Thyroid gland (tissue), 4 donors: ENCODE measurements around the gene ARNT2. TPM values are rescaled to one million over a fixed set of nuclear protein-coding genes. Genes with fewer than 3 reads are reported as not detected.

Experiments
- DNase-seq, 2 donors: peaks; one replicate each; pipeline ENCODE4 v3.0.0-alpha.2; 2019
- H3K27ac ChIP-seq, 3 donors: fragments of 200-600 bp; sonication (generic); 1 replicate in 2 of 3; 2 replicates in 1 of 3; pipeline ENCODE4 v1.5.1; 2016 to 2019; ENCODE audit warnings: mild to moderate bottlenecking in 1 of 3, moderate library complexity in 1 of 3
- H3K27me3 ChIP-seq: fragments of 200-600 bp; sonication (generic); one replicate; pipeline ENCODE4 v1.5.1; 2019
- H3K36me3 ChIP-seq, 2 donors: fragments of 200-600 bp; sonication (generic); one replicate each; pipeline ENCODE4 v1.5.1; 2016 to 2019
- H3K4me1 ChIP-seq, 2 donors: fragments of 200-600 bp; sonication (generic); one replicate each; pipeline ENCODE4 v1.5.1; 2017 to 2019
- H3K4me3 ChIP-seq, 3 donors: fragments of 200-600 bp; sonication (generic); replicated peaks in 1 of 3; 1 replicate in 2 of 3; 2 replicates in 1 of 3; pipeline ENCODE4 v1.5.1; 2016; ENCODE audit warnings: mild to moderate bottlenecking in 1 of 3
- H3K9me3 ChIP-seq: fragments of 200-600 bp; sonication (generic); one replicate; pipeline ENCODE4 v1.5.1; 2017
- CTCF ChIP-seq, 6 experiments: fragments of 200-600 bp in 3 of 6; fragments of 450-650 bp in 3 of 6; sonication (generic) in 3 of 6; IDR thresholded peaks; one replicate each; pipeline ENCODE4 v1.5.1; 2016 to 2019; ENCODE audit warnings: antibody characterized with exemption in 6 of 6, mild to moderate bottlenecking in 2 of 6, inconsistent platforms in 1 of 6, moderate library complexity in 1 of 6
- POLR2A ChIP-seq, 2 donors: fragments of 450-650 bp; IDR thresholded peaks; one replicate each; pipeline ENCODE4 v1.6.1; 2017; ENCODE audit warnings: antibody characterized with exemption in 2 of 2, mild to moderate bottlenecking in 2 of 2, moderate library complexity in 1 of 2
- WGBS, 2 donors: methylation state at CpG; one replicate each; pipeline ENCODE4 v1.1.5; 2017; 5-methylcytosine and 5-hydroxymethylcytosine counted together
- intact Hi-C: fragments of 100-400 bp; cut with DNase I; formaldehyde crosslinking; loops from one replicate; pipeline ENCODE4 v1.15.1; 2023
- total RNA-seq, 4 donors: library from RNA; depleted of rRNA; stranded (reverse); fragments of >200 nt; gene quantifications; one replicate each; pipeline ENCODE4 v1.2.3, GENCODE V29; 2016

Gene ARNT2
- total RNA-seq, 4 donors from 2014 or later, result 9.4 to 19.1 (median 13.8) TPM

DNA sequence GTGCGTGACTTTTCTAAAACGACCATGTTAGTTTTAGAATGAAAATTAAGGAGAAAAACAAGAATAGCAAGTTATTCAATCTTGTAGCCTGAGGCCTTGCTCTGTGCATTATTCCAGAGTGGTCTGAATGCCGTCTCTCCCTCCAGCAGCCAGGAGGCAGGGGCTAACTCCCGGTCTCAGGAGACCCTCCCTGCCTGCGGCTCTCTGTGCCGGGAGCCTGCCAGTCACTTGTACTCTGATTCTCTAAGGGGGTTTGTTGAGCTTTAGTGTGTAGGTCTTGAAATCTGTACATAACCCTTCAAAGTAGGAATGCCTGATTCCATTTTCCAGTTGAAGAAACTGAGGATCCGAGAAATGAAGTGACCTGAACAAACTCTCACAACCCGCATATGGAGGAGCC, 97.3 kb downstream of the ARNT2 start:
- Histone ChIP-seq H3K9me3 (no peaks in the 10 kb centered on the region), H3K36me3 (no peaks in the 10 kb centered on the region), H3K27ac (no peak overlapping the region), H3K4me3 (no peak overlapping the region), H3K4me1 (no peaks in the 10 kb centered on the region), H3K27me3 (no peaks in the 10 kb centered on the region)
- TF ChIP-seq POLR2A (IDR thresholded peaks at IDR 0.05) (no peak), CTCF (IDR thresholded peaks at IDR 0.05) (no peak)
- no peak for DNase-seq
- 79 to 88% methylated on average over 8 of the region's 8 CpGs for WGBS, 2 donors
- intact Hi-C loops, result no loop called here

GRCh38 chr15:80502782-80503181, 98.6 kb downstream of the ARNT2 start:
- no peaks in the 10 kb centered on the region for H3K36me3 ChIP-seq
- no peaks in the 10 kb centered on the region for H3K4me1 ChIP-seq
- DNase-seq, result peak in 1 of 2 donors; percentile 8
- intact Hi-C loops, result no loop called here
- 71 to 74% methylated on average over 3 of the region's 3 CpGs for WGBS, 2 donors
- TF ChIP-seq POLR2A (IDR thresholded peaks at IDR 0.05), result no peak
- TF ChIP-seq CTCF (IDR thresholded peaks at IDR 0.05), result no peak
- H3K9me3 ChIP-seq, result no peaks in the 10 kb centered on the region
- H3K4me3 ChIP-seq, result no peak overlapping the region
- H3K27ac ChIP-seq, result no peak overlapping the region
- no peaks in the 10 kb centered on the region for H3K27me3 ChIP-seq

- intact Hi-C loops, result no loop called here
- Histone ChIP-seq H3K36me3 (no peaks in the 10 kb centered on the region), H3K27ac (no peak overlapping the region), H3K4me3 (no peak overlapping the region), H3K4me1 (no peaks in the 10 kb centered on the region), H3K27me3 (no peaks in the 10 kb centered on the region), H3K9me3 (no peaks in the 10 kb centered on the region)
- DNase-seq, result no peak
- WGBS, 2 donors, result 79 to 90% methylated on average over 10 to 11 of the region's 11 CpGs
- TF ChIP-seq POLR2A (IDR thresholded peaks at IDR 0.05), result no peak
- no peak for TF ChIP-seq CTCF (IDR thresholded peaks at IDR 0.05)
Measured at GRCh38 chr15:80503319-80503952, 99.3 kb downstream of the ARNT2 start.

GRCh38 chr15:80504931-80505330, 100.7 kb downstream of the ARNT2 start:
- intact Hi-C loops, result no loop called here
- H3K27ac ChIP-seq, result no peak overlapping the region
- TF ChIP-seq CTCF (IDR thresholded peaks at IDR 0.05) (no peak), POLR2A (IDR thresholded peaks at IDR 0.05) (no peak)
- H3K9me3 ChIP-seq, result no peaks in the 10 kb centered on the region
- H3K4me3 ChIP-seq, result no peak overlapping the region
- H3K4me1 ChIP-seq, result no peaks in the 10 kb centered on the region
- no peaks in the 10 kb centered on the region for H3K27me3 ChIP-seq
- no peak for DNase-seq
- H3K36me3 ChIP-seq, result no peaks in the 10 kb centered on the region
- 96 to 98% methylated on average over 9 of the region's 9 CpGs for WGBS, 2 donors

- Histone ChIP-seq H3K27ac (no peak overlapping the region), H3K27me3 (no peaks in the 10 kb centered on the region), H3K4me3 (no peak overlapping the region), H3K9me3 (no peaks in the 10 kb centered on the region), H3K4me1 (no peaks in the 10 kb centered on the region), H3K36me3 (no peaks in the 10 kb centered on the region)
- intact Hi-C loops, result no loop called here
- WGBS, 2 donors, result 87 to 96% methylated on average over 5 of the region's 5 CpGs
- no peak for DNase-seq
- TF ChIP-seq CTCF (IDR thresholded peaks at IDR 0.05) (no peak), POLR2A (IDR thresholded peaks at IDR 0.05) (no peak)
Measured at GRCh38 chr15:80506286-80506893, 102.2 kb downstream of the ARNT2 start.
